Measurements from ENCODE around the gene COX14. TPM values are rescaled to one million over a fixed set of nuclear protein-coding genes. Genes with fewer than 3 reads are reported as not detected.

Gene COX14
- total RNA-seq, 2 donors from 2014 or later, result 90.1 to 91.3 TPM

Other genes starting within 250 kb of the COX14 start
- 1 to 10 TPM; 1.2 to 2.3 TPM for gene FAIM2, start 208.3 kb upstream of the COX14 start, total RNA-seq
- gene AQP2, start 161.5 kb upstream of the COX14 start, total RNA-seq, result not detected
- not detected for gene AQP5, start 150.4 kb upstream of the COX14 start, total RNA-seq
- not detected for gene AQP6, start 139.3 kb upstream of the COX14 start, total RNA-seq
- gene RACGAP1, start 86.7 kb upstream of the COX14 start, total RNA-seq, result 10 to 100 TPM; 20.0 to 25.4 TPM
- gene ASIC1, start 54.6 kb upstream of the COX14 start, total RNA-seq, result 1 to 10 TPM in 1 of 2 donors, under 1 TPM in 1; 0.55 to 1.9 TPM
- 10 to 100 TPM; 35.5 to 41.8 TPM for gene SMARCD1, start 26.9 kb upstream of the COX14 start, total RNA-seq
- gene GPD1, start 8.2 kb upstream of the COX14 start, total RNA-seq, result 1 to 10 TPM; 1.8 to 4.3 TPM
- 10 to 100 TPM; 19.7 to 24.8 TPM for gene CERS5, start 55.1 kb downstream of the COX14 start, total RNA-seq
- 100 to 1,000 TPM; 279 to 296 TPM for gene LIMA1, start 171.3 kb downstream of the COX14 start, total RNA-seq

Measured in left colon (tissue), 2 donors.